ENCODE data around the gene PARD6G. TPM values are rescaled to one million over a fixed set of nuclear protein-coding genes. Genes with fewer than 3 reads are reported as not detected.

Gene PARD6G
- total and polyA plus RNA-seq, 9 of the 15 experiments (the other 6 are each of a cell fraction or from before 2014, with no cell fraction given): 0.03 to 1.2 (median 0.26) TPM

DNA sequence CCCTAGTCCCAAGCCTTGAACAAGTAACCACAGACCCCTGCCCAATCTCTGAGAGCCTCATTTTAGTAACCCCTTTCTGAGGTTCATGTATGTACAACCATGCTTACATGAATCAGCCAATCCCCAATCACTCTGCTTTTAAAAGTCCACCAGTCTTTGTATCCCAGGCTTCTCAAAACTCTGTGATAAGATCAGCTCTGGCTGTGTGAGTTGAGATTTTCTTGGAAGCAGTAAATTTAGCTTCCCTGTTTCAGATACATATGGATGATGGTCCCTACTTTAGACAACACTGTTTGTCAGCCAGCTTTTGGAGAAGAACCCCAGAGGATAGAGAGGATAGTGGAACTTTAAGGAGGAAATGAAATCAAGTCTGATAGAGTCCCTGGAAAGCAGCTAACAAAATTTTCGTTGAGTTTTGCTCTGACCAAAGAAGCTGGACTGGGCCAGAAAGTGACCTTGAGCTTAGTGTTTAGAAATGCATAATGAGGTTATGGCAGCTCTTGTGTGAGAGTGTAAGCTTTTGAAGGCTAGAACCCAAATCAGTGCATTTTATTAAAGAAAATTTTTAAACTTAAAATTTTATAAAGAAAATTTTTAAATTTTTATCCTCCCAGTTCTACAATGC lies 134.6 kb downstream of the PARD6G start (continued):
- TF ChIP-seq HSF4 (CRISPR knock-in tag; IDR thresholded peaks at IDR 0.05; ENCODE audit: borderline replicate concordance) (no peak), MEIS2 (IDR thresholded peaks at IDR 0.05; ENCODE audit: partially characterized antibody) (peak; percentile 85), GTF2A2 (tag; IDR thresholded peaks at IDR 0.05) (no peak), EP400 (IDR thresholded peaks at IDR 0.05) (no peak), ZNF217 (CRISPR knock-in tag; IDR thresholded peaks at IDR 0.05) (no peak), E2F3 (CRISPR knock-in tag; IDR thresholded peaks at IDR 0.05) (no peak), ZBTB5 (IDR thresholded peaks at IDR 0.05) (no peak), POLR2B (IDR thresholded peaks at IDR 0.05; ENCODE audit: low read depth, partially characterized antibody) (no peak), NCOA2 (IDR thresholded peaks at IDR 0.05; ENCODE audit: partially characterized antibody in 2 of 2) (no peak), ATF2 (CRISPR knock-in tag; IDR thresholded peaks at IDR 0.05) (no peak), KDM1A (IDR thresholded peaks at IDR 0.05) (peak; percentile 78 to 86), PKNOX1 (IDR thresholded peaks at IDR 0.05) (peak; percentile 42; the same call in 1 of the 2 replicates), SMC3 (conservative IDR thresholded peaks at IDR 0.05; ENCODE audit: insufficient read depth, low read depth, low read length) (no peak), THAP7 (CRISPR knock-in tag; IDR thresholded peaks at IDR 0.05) (no peak), MCM3 (IDR thresholded peaks at IDR 0.05) (no peak), TEAD2 (tag; IDR thresholded peaks at IDR 0.05) (no peak), DPF2 (IDR thresholded peaks at IDR 0.05) (0 out of 2 replicates have a peak, but pooled peaks have one; percentile 25), CREB3L1 (IDR thresholded peaks at IDR 0.05; ENCODE audit: borderline replicate concordance, low read depth) (no peak)
- TF ChIP-seq, protein P1, sequence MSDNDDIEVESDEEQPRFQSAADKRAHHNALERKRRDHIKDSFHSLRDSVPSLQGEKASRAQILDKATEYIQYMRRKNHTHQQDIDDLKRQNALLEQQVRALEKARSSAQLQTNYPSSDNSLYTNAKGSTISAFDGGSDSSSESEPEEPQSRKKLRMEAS (CRISPR knock-in tag; IDR thresholded peaks at IDR 0.05): no peak
